ENCODE measurements around the gene TENM4. TPM values are rescaled to one million over a fixed set of nuclear protein-coding genes. Genes with fewer than 3 reads are reported as not detected.

Gene TENM4
- total RNA-seq, 1 experiment from 2014 or later: 0.39 TPM

DNA sequence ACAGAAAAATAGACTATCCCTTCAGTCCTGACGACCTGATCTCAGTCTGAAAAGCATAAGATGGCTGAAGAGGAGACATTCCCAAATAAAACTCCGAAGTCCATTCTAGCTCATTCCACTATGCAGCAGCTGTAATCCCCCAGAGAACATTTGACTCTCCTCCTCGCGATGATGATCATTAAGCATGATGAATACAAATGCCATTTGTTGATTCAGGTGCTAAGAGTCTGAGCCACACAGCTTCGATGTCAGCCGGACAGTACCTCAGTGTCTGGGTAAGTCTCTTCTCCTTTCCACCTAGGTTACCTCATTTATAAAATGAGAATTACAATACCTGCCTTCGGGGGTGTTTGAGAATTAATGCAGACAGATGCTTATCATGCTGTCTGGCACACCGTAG is 94.8 kb downstream of the TENM4 start:
- TF ChIP-seq, protein P1, sequence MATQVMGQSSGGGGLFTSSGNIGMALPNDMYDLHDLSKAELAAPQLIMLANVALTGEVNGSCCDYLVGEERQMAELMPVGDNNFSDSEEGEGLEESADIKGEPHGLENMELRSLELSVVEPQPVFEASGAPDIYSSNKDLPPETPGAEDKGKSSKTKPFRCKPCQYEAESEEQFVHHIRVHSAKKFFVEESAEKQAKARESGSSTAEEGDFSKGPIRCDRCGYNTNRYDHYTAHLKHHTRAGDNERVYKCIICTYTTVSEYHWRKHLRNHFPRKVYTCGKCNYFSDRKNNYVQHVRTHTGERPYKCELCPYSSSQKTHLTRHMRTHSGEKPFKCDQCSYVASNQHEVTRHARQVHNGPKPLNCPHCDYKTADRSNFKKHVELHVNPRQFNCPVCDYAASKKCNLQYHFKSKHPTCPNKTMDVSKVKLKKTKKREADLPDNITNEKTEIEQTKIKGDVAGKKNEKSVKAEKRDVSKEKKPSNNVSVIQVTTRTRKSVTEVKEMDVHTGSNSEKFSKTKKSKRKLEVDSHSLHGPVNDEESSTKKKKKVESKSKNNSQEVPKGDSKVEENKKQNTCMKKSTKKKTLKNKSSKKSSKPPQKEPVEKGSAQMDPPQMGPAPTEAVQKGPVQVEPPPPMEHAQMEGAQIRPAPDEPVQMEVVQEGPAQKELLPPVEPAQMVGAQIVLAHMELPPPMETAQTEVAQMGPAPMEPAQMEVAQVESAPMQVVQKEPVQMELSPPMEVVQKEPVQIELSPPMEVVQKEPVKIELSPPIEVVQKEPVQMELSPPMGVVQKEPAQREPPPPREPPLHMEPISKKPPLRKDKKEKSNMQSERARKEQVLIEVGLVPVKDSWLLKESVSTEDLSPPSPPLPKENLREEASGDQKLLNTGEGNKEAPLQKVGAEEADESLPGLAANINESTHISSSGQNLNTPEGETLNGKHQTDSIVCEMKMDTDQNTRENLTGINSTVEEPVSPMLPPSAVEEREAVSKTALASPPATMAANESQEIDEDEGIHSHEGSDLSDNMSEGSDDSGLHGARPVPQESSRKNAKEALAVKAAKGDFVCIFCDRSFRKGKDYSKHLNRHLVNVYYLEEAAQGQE (IDR thresholded peaks at IDR 0.05; ENCODE audit: insufficient read depth in 1 of 2, low read depth in 2 of 2, low read length in 1 of 2): no peak
- no peak for TF ChIP-seq SIN3A (IDR thresholded peaks at IDR 0.05; ENCODE audit: borderline replicate concordance, insufficient read depth, low read depth, low read length)
- TF ChIP-seq, protein P2, sequence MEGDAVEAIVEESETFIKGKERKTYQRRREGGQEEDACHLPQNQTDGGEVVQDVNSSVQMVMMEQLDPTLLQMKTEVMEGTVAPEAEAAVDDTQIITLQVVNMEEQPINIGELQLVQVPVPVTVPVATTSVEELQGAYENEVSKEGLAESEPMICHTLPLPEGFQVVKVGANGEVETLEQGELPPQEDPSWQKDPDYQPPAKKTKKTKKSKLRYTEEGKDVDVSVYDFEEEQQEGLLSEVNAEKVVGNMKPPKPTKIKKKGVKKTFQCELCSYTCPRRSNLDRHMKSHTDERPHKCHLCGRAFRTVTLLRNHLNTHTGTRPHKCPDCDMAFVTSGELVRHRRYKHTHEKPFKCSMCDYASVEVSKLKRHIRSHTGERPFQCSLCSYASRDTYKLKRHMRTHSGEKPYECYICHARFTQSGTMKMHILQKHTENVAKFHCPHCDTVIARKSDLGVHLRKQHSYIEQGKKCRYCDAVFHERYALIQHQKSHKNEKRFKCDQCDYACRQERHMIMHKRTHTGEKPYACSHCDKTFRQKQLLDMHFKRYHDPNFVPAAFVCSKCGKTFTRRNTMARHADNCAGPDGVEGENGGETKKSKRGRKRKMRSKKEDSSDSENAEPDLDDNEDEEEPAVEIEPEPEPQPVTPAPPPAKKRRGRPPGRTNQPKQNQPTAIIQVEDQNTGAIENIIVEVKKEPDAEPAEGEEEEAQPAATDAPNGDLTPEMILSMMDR (IDR thresholded peaks at IDR 0.05): no peak
- no peak for TF ChIP-seq TCF7L2 (IDR thresholded peaks at IDR 0.05; ENCODE audit: low read depth, low read length)
- TF ChIP-seq POLR2AphosphoS5 (IDR thresholded peaks at IDR 0.05; ENCODE audit: low read depth, low read length): no peak
- Histone ChIP-seq H3K4me1 (ENCODE audit: control insufficient read depth, insufficient read depth, low read length) (no peaks in the 10 kb centered on the region), H3K4me3 (ENCODE audit: low read depth in 2 of 2, low read length in 2 of 2) (no peak overlapping the region), H3K36me3 (ENCODE audit: control insufficient read depth, insufficient read depth, low read length) (no peaks in the 10 kb centered on the region), H3K27me3 (ENCODE audit: control insufficient read depth, insufficient read depth, low read length) (peaks cover 9% of the 10 kb centered on the region), H3K27ac (ENCODE audit: low read length) (no peak overlapping the region), H3K9me3 (ENCODE audit: control insufficient read depth, insufficient read depth, low read depth, low read length) (no peaks in the 10 kb centered on the region)
- ChIA-PET CTCF (no interaction called here), POLR2A (no interaction called here)
- in situ Hi-C loops (cut with HindIII; ENCODE audit: low pct_unique_long_range_greater_than_20kb, low sequenced_read_pairs): no loop called here
- no TSS peak for BruUV-seq (replicated peaks)
- DNase-seq (ENCODE audit: low read depth, low spot score) (no peak), ATAC-seq (no peak)
- intact Hi-C loops (cut with micrococcal nuclease; ENCODE audit: unreplicated experiment): no loop called here

DNA sequence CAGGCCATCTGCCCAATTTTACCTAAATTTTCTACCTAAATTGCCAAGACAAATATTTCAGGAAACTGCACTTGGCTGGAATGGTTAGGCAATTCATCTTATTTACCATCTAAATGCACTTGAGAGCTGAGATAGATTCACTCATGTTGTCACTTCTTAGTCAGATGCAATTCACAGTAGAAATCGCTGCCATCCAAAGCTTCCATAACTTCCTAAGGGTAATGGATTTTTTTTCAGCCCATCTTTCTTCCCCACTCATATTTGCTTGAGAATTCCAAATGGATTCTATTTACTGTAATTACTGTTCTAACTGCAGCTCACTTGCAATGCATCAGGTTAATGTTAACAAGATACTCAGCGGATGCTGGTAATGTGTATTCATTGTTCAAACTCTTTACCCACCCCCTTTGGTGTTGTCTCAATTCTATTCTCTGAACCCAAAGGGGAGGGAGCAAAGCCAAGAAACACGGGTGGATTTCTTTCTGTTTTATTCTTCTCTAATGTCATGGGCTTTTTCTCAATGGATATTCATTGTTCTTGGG is 96.0 kb downstream of the TENM4 start:
- no TSS peak for BruUV-seq (replicated peaks)
- Histone ChIP-seq H3K4me1 (ENCODE audit: control insufficient read depth, insufficient read depth, low read length) (no peaks in the 10 kb centered on the region), H3K9me3 (ENCODE audit: control insufficient read depth, insufficient read depth, low read depth, low read length) (no peaks in the 10 kb centered on the region), H3K36me3 (ENCODE audit: control insufficient read depth, insufficient read depth, low read length) (no peaks in the 10 kb centered on the region), H3K27me3 (ENCODE audit: control insufficient read depth, insufficient read depth, low read length) (peaks cover 9% of the 10 kb centered on the region), H3K27ac (ENCODE audit: low read length) (no peak overlapping the region), H3K4me3 (ENCODE audit: low read depth in 2 of 2, low read length in 2 of 2) (no peak overlapping the region)
- ChIA-PET POLR2A (no interaction called here), CTCF (no interaction called here)
- intact Hi-C loops (cut with micrococcal nuclease; ENCODE audit: unreplicated experiment): no loop called here
- no peak for ATAC-seq
- no peak for DNase-seq (ENCODE audit: low read depth, low spot score)
- in situ Hi-C loops (cut with HindIII; ENCODE audit: low pct_unique_long_range_greater_than_20kb, low sequenced_read_pairs): no loop called here
- no peak for TF ChIP-seq POLR2AphosphoS5 (IDR thresholded peaks at IDR 0.05; ENCODE audit: low read depth, low read length)
- TF ChIP-seq, protein P2 (IDR thresholded peaks at IDR 0.05): no peak
- no peak for TF ChIP-seq TCF7L2 (IDR thresholded peaks at IDR 0.05; ENCODE audit: low read depth, low read length)
- TF ChIP-seq SIN3A (IDR thresholded peaks at IDR 0.05; ENCODE audit: borderline replicate concordance, insufficient read depth, low read depth, low read length): no peak
- TF ChIP-seq, protein P1 (IDR thresholded peaks at IDR 0.05; ENCODE audit: insufficient read depth in 1 of 2, low read depth in 2 of 2, low read length in 1 of 2): no peak
